Measurements from ENCODE around the gene ZNF644.
"Not testable (repeated sequence)": the region's sequence is repeated elsewhere in the genome, so short reads cannot be mapped to it uniquely, and the experiment has no call there.

Gene ZNF644

DNA sequence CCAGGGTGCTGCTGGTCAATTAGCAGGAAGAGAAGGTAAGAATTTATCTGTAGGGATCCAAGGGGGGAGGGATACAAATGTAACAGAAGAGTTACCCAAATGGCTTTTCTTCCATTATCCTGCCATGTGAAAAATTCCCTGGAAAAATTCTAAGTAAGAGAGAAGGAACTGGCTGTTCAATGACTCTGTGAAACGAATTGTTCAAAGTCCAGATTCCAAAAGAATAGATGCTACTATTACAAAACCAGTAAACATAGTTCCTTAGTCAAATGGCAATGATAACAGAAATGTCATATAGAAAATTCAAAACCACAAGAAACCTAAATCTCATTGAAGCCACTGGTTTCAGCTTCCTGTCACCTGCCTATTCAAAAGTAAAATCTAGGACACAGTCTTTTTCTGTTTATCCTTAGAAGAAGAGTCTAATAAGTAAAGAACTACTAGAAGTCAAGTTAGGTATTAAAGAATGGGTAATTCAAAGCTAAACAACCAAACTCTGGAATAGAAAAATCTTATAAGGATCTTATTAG, 102.6 kb downstream of the ZNF644 start:
- no peak overlapping the region for H3K4me3 ChIP-seq (replicated peaks; ENCODE audit: low read depth, low read length)
- TF ChIP-seq, protein P1, sequence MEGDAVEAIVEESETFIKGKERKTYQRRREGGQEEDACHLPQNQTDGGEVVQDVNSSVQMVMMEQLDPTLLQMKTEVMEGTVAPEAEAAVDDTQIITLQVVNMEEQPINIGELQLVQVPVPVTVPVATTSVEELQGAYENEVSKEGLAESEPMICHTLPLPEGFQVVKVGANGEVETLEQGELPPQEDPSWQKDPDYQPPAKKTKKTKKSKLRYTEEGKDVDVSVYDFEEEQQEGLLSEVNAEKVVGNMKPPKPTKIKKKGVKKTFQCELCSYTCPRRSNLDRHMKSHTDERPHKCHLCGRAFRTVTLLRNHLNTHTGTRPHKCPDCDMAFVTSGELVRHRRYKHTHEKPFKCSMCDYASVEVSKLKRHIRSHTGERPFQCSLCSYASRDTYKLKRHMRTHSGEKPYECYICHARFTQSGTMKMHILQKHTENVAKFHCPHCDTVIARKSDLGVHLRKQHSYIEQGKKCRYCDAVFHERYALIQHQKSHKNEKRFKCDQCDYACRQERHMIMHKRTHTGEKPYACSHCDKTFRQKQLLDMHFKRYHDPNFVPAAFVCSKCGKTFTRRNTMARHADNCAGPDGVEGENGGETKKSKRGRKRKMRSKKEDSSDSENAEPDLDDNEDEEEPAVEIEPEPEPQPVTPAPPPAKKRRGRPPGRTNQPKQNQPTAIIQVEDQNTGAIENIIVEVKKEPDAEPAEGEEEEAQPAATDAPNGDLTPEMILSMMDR (IDR thresholded peaks at IDR 0.05; ENCODE audit: insufficient read depth, low read length, poor library complexity, severe bottlenecking): no peak
- H3K36me3 ChIP-seq (ENCODE audit: control insufficient read depth, insufficient read depth, low read length): peaks cover 4% of the 10 kb centered on the region
- no peak for DNase-seq (ENCODE audit: extremely low read depth, insufficient read length)
- H3K27me3 ChIP-seq (replicated peaks; ENCODE audit: control insufficient read depth, insufficient read depth, low read length): no peaks in the 10 kb centered on the region

- H3K36me3 ChIP-seq (ENCODE audit: control insufficient read depth, insufficient read depth, low read length): peaks cover 2% of the 10 kb centered on the region
- TF ChIP-seq, protein P1 (IDR thresholded peaks at IDR 0.05; ENCODE audit: insufficient read depth, low read length, poor library complexity, severe bottlenecking): no peak
Observed at GRCh38 chr1:90911353-90911752, 110.5 kb downstream of the ZNF644 start.

GRCh38 chr1:90902672-90903071, 119.2 kb downstream of the ZNF644 start:
- no peaks in the 10 kb centered on the region for H3K27me3 ChIP-seq (replicated peaks; ENCODE audit: control insufficient read depth, insufficient read depth, low read length)
- DNase-seq (ENCODE audit: extremely low read depth, insufficient read length): no peak
- no peaks in the 10 kb centered on the region; the same call in 1 of the 2 replicates for H3K36me3 ChIP-seq (ENCODE audit: control insufficient read depth, insufficient read depth, low read length)
- H3K4me3 ChIP-seq (replicated peaks; ENCODE audit: low read depth, low read length): no peak overlapping the region
- TF ChIP-seq, protein P1 (IDR thresholded peaks at IDR 0.05; ENCODE audit: insufficient read depth, low read length, poor library complexity, severe bottlenecking): no peak

More at GRCh38 chr1:90911353-90911752, 110.5 kb downstream of the ZNF644 start:
- Histone ChIP-seq H3K27me3 (replicated peaks; ENCODE audit: control insufficient read depth, insufficient read depth, low read length) (no peaks in the 10 kb centered on the region), H3K4me3 (replicated peaks; ENCODE audit: low read depth, low read length) (no peak overlapping the region)
- DNase-seq (ENCODE audit: extremely low read depth, insufficient read length): no peak

GRCh38 chr1:90899263-90899662, 122.6 kb downstream of the ZNF644 start:
- Histone ChIP-seq H3K36me3 (ENCODE audit: control insufficient read depth, insufficient read depth, low read length) (no peaks in the 10 kb centered on the region; the same call in 1 of the 2 replicates), H3K4me3 (replicated peaks; ENCODE audit: low read depth, low read length) (no peak overlapping the region), H3K27me3 (replicated peaks; ENCODE audit: control insufficient read depth, insufficient read depth, low read length) (no peaks in the 10 kb centered on the region)
- DNase-seq (ENCODE audit: extremely low read depth, insufficient read length): no peak
- TF ChIP-seq, protein P1 (IDR thresholded peaks at IDR 0.05; ENCODE audit: insufficient read depth, low read length, poor library complexity, severe bottlenecking): no peak

DNA sequence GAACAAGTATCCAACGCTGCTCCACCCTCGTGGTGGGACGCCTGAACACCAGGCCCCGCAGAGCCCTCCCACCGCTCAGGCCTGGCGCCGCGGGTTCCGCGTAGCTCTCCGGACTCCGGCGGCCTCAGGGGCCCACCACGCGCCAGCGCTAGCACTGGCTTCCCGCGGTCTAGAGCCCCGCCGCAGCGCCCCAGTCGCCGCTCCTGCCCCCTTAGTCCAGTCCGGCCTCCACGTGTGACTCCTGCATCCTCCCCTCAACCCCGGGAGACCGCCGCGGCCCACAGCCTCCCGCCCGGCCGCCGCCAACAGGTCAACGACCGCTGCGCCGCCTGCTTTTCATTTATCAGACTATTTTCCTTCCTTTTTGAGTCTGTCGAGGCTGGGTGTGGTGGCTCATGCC, 128.2 kb downstream of the ZNF644 start:
- DNase-seq (ENCODE audit: extremely low read depth, insufficient read length); H3K36me3 ChIP-seq (ENCODE audit: control insufficient read depth, insufficient read depth, low read length); H3K4me3 ChIP-seq (replicated peaks; ENCODE audit: low read depth, low read length); H3K27me3 ChIP-seq (replicated peaks; ENCODE audit: control insufficient read depth, insufficient read depth, low read length): not testable (repeated sequence)

DNA sequence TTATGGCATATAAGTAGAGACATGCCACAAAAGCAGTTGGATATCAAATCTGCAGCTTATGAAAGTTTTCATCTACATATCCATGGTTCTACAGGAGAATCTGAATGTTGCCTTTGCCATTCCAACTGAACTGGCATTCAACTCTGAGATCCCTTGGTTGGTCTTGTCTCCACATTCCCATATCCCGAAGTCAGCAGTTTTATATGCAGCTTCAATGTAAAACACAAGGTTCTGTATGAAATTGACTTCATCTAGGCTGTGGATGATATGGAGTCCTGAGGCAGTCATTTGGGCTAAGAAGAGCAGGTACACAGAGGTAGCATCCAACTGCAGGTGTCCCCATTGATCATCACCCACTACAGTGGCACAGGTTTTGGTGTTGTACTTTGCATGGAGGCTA, 129.0 kb downstream of the ZNF644 start:
- not testable (repeated sequence) for H3K4me3 ChIP-seq (replicated peaks; ENCODE audit: low read depth, low read length); H3K27me3 ChIP-seq (replicated peaks; ENCODE audit: control insufficient read depth, insufficient read depth, low read length); H3K36me3 ChIP-seq (ENCODE audit: control insufficient read depth, insufficient read depth, low read length); DNase-seq (ENCODE audit: extremely low read depth, insufficient read length)

GRCh38 chr1:90892196-90892595, 129.6 kb downstream of the ZNF644 start:
- DNase-seq (ENCODE audit: extremely low read depth, insufficient read length); H3K27me3 ChIP-seq (replicated peaks; ENCODE audit: control insufficient read depth, insufficient read depth, low read length); H3K4me3 ChIP-seq (replicated peaks; ENCODE audit: low read depth, low read length); H3K36me3 ChIP-seq (ENCODE audit: control insufficient read depth, insufficient read depth, low read length): not testable (repeated sequence)

DNA sequence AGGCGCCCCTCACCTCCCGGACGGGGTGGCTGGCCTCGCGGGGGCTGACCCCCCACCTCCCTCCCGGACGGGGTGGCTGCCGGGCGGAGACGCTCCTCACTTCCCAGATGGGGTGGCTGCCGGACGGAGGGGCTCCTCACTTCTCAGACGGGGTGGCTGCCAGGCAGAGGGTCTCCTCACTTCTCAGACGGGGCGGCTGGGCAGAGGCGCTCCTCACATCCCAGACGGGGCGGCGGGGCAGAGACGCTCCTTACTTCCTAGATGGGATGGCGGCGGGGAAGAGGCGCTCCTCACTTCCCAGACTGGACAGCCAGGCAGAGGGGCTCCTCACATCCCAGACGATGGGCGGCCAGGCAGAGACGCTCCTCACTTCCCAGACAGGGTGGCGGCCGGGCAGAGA, 130.1 kb downstream of the ZNF644 start:
- H3K27me3 ChIP-seq (replicated peaks; ENCODE audit: control insufficient read depth, insufficient read depth, low read length); DNase-seq (ENCODE audit: extremely low read depth, insufficient read length); H3K4me3 ChIP-seq (replicated peaks; ENCODE audit: low read depth, low read length); H3K36me3 ChIP-seq (ENCODE audit: control insufficient read depth, insufficient read depth, low read length): not testable (repeated sequence)

Measured in GM06990 (cell line).